ENCODE data around the gene C17orf75. TPM values are rescaled to one million over a fixed set of nuclear protein-coding genes. Genes with fewer than 3 reads are reported as not detected.

C17orf75 gene
- total RNA-seq, 2 experiments from 2014 or later, result 25.3 to 26.6 TPM

- Mint-ChIP-seq H3K27ac (no peak overlapping the region), H3K4me1 (ENCODE audit: low read depth) (no peaks in the 10 kb centered on the region), H3K9me3 (no peaks in the 10 kb centered on the region), H3K4me3 (no peak overlapping the region), H3K36me3 (ENCODE audit: low read depth) (no peaks in the 10 kb centered on the region), H3K27me3 (ENCODE audit: low read depth) (no peaks in the 10 kb centered on the region)
- intact Hi-C loops (cut with micrococcal nuclease), result no loop called here
- DNase-seq, result no peak
- CTCF ChIA-PET, result no interaction called here
These were observed 43.7 kb downstream of the C17orf75 start for GRCh38 chr17:32298298-32298697.

GRCh38 chr17:32297860-32298259 is 44.1 kb downstream of the C17orf75 start:
- no peaks in the 10 kb centered on the region for H3K4me1 Mint-ChIP-seq (ENCODE audit: low read depth)
- H3K4me3 Mint-ChIP-seq, result no peak overlapping the region
- H3K27ac Mint-ChIP-seq, result no peak overlapping the region
- H3K9me3 Mint-ChIP-seq, result no peaks in the 10 kb centered on the region
- no peak for DNase-seq
- H3K36me3 Mint-ChIP-seq (ENCODE audit: low read depth), result no peaks in the 10 kb centered on the region
- H3K27me3 Mint-ChIP-seq (ENCODE audit: low read depth), result no peaks in the 10 kb centered on the region
- intact Hi-C loops (cut with micrococcal nuclease), result no loop called here
- CTCF ChIA-PET, result no interaction called here

GRCh38 chr17:32297424-32297823 is 44.5 kb downstream of the C17orf75 start:
- CTCF ChIA-PET, result no interaction called here
- no peak overlapping the region for H3K27ac Mint-ChIP-seq
- intact Hi-C loops (cut with micrococcal nuclease), result no loop called here
- DNase-seq, result no peak
- H3K4me1 Mint-ChIP-seq (ENCODE audit: low read depth), result no peaks in the 10 kb centered on the region
- H3K27me3 Mint-ChIP-seq (ENCODE audit: low read depth), result no peaks in the 10 kb centered on the region
- no peaks in the 10 kb centered on the region for H3K36me3 Mint-ChIP-seq (ENCODE audit: low read depth)
- no peaks in the 10 kb centered on the region for H3K9me3 Mint-ChIP-seq
- H3K4me3 Mint-ChIP-seq, result no peak overlapping the region

GRCh38 chr17:32292094-32292493 is 49.9 kb downstream of the C17orf75 start:
- no peak overlapping the region for H3K4me3 Mint-ChIP-seq
- no peak overlapping the region for H3K27ac Mint-ChIP-seq
- H3K9me3 Mint-ChIP-seq, result no peaks in the 10 kb centered on the region
- no peaks in the 10 kb centered on the region for H3K4me1 Mint-ChIP-seq (ENCODE audit: low read depth)
- no peak for DNase-seq
- CTCF ChIA-PET, result interaction anchor here (0.7 kb wide), 1 partner anchor 652 kb away, joined by 3 read pairs; no protein-coding TSS in a partner anchor
- H3K36me3 Mint-ChIP-seq (ENCODE audit: low read depth), result no peaks in the 10 kb centered on the region
- intact Hi-C loops (cut with micrococcal nuclease), result no loop called here
- H3K27me3 Mint-ChIP-seq (ENCODE audit: low read depth), result peaks cover 5% of the 10 kb centered on the region

- H3K9me3 Mint-ChIP-seq, result no peaks in the 10 kb centered on the region
- intact Hi-C loops (cut with micrococcal nuclease), result no loop called here
- H3K4me1 Mint-ChIP-seq (ENCODE audit: low read depth), result no peaks in the 10 kb centered on the region
- no peak overlapping the region for H3K4me3 Mint-ChIP-seq
- H3K36me3 Mint-ChIP-seq (ENCODE audit: low read depth), result no peaks in the 10 kb centered on the region
- H3K27ac Mint-ChIP-seq, result no peak overlapping the region
- CTCF ChIA-PET, result no interaction called here
- DNase-seq, result no peak
- peaks cover 5% of the 10 kb centered on the region for H3K27me3 Mint-ChIP-seq (ENCODE audit: low read depth)
These were observed 52.4 kb downstream of the C17orf75 start for GRCh38 chr17:32289471-32290070.

GRCh38 chr17:32288615-32289014 is 53.4 kb downstream of the C17orf75 start:
- CTCF ChIA-PET, result interaction anchor here (0.6 kb wide), 1 partner anchor 8 kb away, joined by 3 read pairs; no protein-coding TSS in a partner anchor
- no peak overlapping the region for H3K27ac Mint-ChIP-seq
- no peaks in the 10 kb centered on the region for H3K36me3 Mint-ChIP-seq (ENCODE audit: low read depth)
- H3K9me3 Mint-ChIP-seq, result no peaks in the 10 kb centered on the region
- no peak overlapping the region for H3K4me3 Mint-ChIP-seq
- no peaks in the 10 kb centered on the region for H3K4me1 Mint-ChIP-seq (ENCODE audit: low read depth)
- H3K27me3 Mint-ChIP-seq (ENCODE audit: low read depth), result peaks cover 5% of the 10 kb centered on the region
- DNase-seq, result no peak
- intact Hi-C loops (cut with micrococcal nuclease), result no loop called here

GRCh38 chr17:32287804-32288511 is 54.0 kb downstream of the C17orf75 start:
- intact Hi-C loops (cut with micrococcal nuclease), result no loop called here
- Mint-ChIP-seq H3K27ac (no peak overlapping the region), H3K9me3 (no peaks in the 10 kb centered on the region), H3K4me3 (no peak overlapping the region), H3K27me3 (ENCODE audit: low read depth) (peaks cover 5% of the 10 kb centered on the region), H3K4me1 (ENCODE audit: low read depth) (no peaks in the 10 kb centered on the region), H3K36me3 (ENCODE audit: low read depth) (no peaks in the 10 kb centered on the region)
- CTCF ChIA-PET, result interaction anchor here (0.6 kb wide), 1 partner anchor 9 kb away, joined by 3 read pairs; no protein-coding TSS in a partner anchor
- DNase-seq, result no peak

GRCh38 chr17:32286518-32286900 is 55.5 kb downstream of the C17orf75 start:
- Mint-ChIP-seq H3K4me1 (ENCODE audit: low read depth) (no peaks in the 10 kb centered on the region), H3K36me3 (ENCODE audit: low read depth) (no peaks in the 10 kb centered on the region), H3K27me3 (ENCODE audit: low read depth) (peaks cover 5% of the 10 kb centered on the region), H3K4me3 (no peak overlapping the region), H3K27ac (no peak overlapping the region), H3K9me3 (no peaks in the 10 kb centered on the region)
- DNase-seq, result peak; percentile 16
- CTCF ChIA-PET, result interaction anchor here (0.6 kb wide), 1 partner anchor 469 kb away, joined by 3 read pairs; no protein-coding TSS in a partner anchor
- intact Hi-C loops (cut with micrococcal nuclease), result no loop called here

- H3K9me3 Mint-ChIP-seq, result no peaks in the 10 kb centered on the region
- H3K4me3 Mint-ChIP-seq, result no peak overlapping the region
- H3K36me3 Mint-ChIP-seq (ENCODE audit: low read depth), result no peaks in the 10 kb centered on the region
- no peak for DNase-seq
- H3K27ac Mint-ChIP-seq, result no peak overlapping the region
- intact Hi-C loops (cut with micrococcal nuclease), result no loop called here
- H3K27me3 Mint-ChIP-seq (ENCODE audit: low read depth), result peaks cover 5% of the 10 kb centered on the region
- CTCF ChIA-PET, result no interaction called here
- H3K4me1 Mint-ChIP-seq (ENCODE audit: low read depth), result no peaks in the 10 kb centered on the region
These were observed 56.0 kb downstream of the C17orf75 start for GRCh38 chr17:32285746-32286517.

GRCh38 chr17:32285306-32285705 is 56.7 kb downstream of the C17orf75 start:
- intact Hi-C loops (cut with micrococcal nuclease), result no loop called here
- Mint-ChIP-seq H3K36me3 (ENCODE audit: low read depth) (no peaks in the 10 kb centered on the region), H3K27me3 (ENCODE audit: low read depth) (peaks cover 5% of the 10 kb centered on the region), H3K9me3 (no peaks in the 10 kb centered on the region), H3K27ac (no peak overlapping the region), H3K4me1 (ENCODE audit: low read depth) (no peaks in the 10 kb centered on the region), H3K4me3 (no peak overlapping the region)
- DNase-seq, result no peak
- CTCF ChIA-PET, result no interaction called here

GRCh38 chr17:32283745-32284201 is 58.2 kb downstream of the C17orf75 start:
- Mint-ChIP-seq H3K27me3 (ENCODE audit: low read depth) (peaks cover 5% of the 10 kb centered on the region), H3K36me3 (ENCODE audit: low read depth) (no peaks in the 10 kb centered on the region), H3K4me1 (ENCODE audit: low read depth) (no peaks in the 10 kb centered on the region), H3K27ac (no peak overlapping the region), H3K4me3 (no peak overlapping the region), H3K9me3 (no peaks in the 10 kb centered on the region)
- DNase-seq, result no peak
- CTCF ChIA-PET, result no interaction called here
- intact Hi-C loops (cut with micrococcal nuclease), result no loop called here

GRCh38 chr17:32281011-32281451 is 60.9 kb downstream of the C17orf75 start:
- Mint-ChIP-seq H3K27ac (no peak overlapping the region), H3K4me1 (ENCODE audit: low read depth) (no peaks in the 10 kb centered on the region), H3K4me3 (no peak overlapping the region), H3K9me3 (no peaks in the 10 kb centered on the region), H3K36me3 (ENCODE audit: low read depth) (no peaks in the 10 kb centered on the region), H3K27me3 (ENCODE audit: low read depth) (no peaks in the 10 kb centered on the region)
- no peak for DNase-seq
- CTCF ChIA-PET, result no interaction called here
- intact Hi-C loops (cut with micrococcal nuclease), result no loop called here

Data from activated naive CD4-positive, alpha-beta T cell treated with anti-CD3 and anti-CD28 coated beads for 36 hours (primary cell).